GM21528 (cell line): Measurements from ENCODE around the gene AP1M1.

Experiments
- ATAC-seq: cut with Tn5 transposase; IDR thresholded peaks from one replicate; pipeline ENCODE4 v1.9.1; 2021; ENCODE audit warnings: mild to moderate bottlenecking, moderate library complexity; ENCODE audit not compliant: unreplicated experiment, low FRiP score

The AP1M1 gene

GRCh38 chr19:16185123-16185767 lies 12.5 kb upstream of the AP1M1 start, which contains the start of gene FAM32A:
TSS of gene FAM32A (plus strand) at chr19:16185410. CDS start at chr19:16185443, 33 bp downstream.
- peak; percentile 74 for ATAC-seq

GRCh38 chr19:16185768-16186123 lies 12.0 kb upstream of the AP1M1 start:
- ATAC-seq = peak; percentile 42

DNA sequence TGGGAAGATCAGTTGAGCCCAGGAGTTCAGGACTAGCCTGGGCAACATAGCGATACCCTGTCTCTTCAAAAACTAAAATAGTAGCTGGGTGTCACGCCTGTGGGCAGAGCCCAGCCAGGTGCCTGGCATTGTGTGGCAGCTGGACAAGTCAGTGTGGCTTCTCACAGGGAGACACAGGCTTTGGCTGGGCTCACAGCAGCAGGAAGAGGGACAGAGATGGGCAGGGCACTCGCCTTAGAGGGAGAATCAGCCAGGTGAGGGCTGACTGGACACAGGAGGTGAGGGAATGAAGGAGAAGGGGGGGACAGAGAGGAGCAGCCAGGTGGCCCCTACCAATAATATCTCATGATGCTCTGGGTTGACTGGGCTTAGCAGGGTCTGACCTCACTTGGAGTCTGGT lies 9.2 kb upstream of the AP1M1 start:
- no peak for ATAC-seq

- ATAC-seq = no peak
Observed at GRCh38 chr19:16190198-16190597, 7.5 kb upstream of the AP1M1 start.

- ATAC-seq = no peak
Observed at GRCh38 chr19:16190736-16191135, 7.0 kb upstream of the AP1M1 start.

- ATAC-seq = no peak
Observed at GRCh38 chr19:16191216-16191908, 6.3 kb upstream of the AP1M1 start.

DNA sequence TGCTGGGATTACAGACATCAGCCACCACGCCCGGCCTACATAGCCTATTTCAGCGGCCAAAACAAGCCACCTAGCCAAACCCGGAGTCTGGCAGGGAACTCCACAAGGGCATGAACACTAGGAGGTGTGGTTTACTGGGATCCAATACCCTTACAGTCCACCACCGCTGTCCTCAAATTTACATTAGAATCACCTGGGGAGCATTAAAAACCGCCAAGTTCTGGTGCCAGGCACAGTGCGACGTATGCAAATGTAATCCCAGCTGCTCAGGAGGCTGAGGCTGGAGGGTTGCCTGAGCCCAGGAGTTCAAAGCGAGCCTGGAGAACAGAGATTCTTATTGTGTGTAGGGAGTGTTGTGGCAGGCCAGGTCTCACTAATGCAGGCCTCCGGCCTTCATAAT lies 4.2 kb upstream of the AP1M1 start:
- no peak for ATAC-seq

DNA sequence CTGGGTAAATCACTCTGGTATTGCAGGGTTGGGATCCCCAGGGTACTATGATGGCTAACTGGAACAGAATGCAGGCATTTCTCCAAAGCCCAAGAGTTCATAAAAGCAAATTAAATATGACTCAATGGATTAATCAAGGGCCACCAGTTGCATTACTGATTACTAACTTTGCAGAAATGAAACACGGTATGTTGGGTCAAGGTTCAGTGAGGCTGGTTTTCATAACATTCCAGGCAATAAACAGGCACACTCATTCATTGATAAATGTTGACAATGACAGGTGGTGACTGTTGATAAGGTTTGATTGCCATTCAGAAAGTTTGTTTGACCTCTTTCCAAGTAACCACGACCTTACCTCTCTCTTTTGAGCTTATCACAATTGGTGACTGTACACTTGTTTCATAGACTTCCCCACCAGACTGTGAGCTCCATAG lies 506 bp upstream of the AP1M1 start:
- no peak for ATAC-seq

GRCh38 chr19:16198370-16198651 lies 600 bp downstream of the AP1M1 start:
- no peak for ATAC-seq

GRCh38 chr19:16199275-16199932 lies 1.7 kb downstream of the AP1M1 start:
- ATAC-seq = no peak

GRCh38 chr19:16200038-16201010 lies 2.6 kb downstream of the AP1M1 start:
- no peak for ATAC-seq

GRCh38 chr19:16201011-16201391 lies 3.3 kb downstream of the AP1M1 start:
- ATAC-seq = no peak

- ATAC-seq = no peak
Observed at GRCh38 chr19:16202320-16203255, 4.9 kb downstream of the AP1M1 start.

GRCh38 chr19:16203256-16204004 lies 5.7 kb downstream of the AP1M1 start:
- ATAC-seq = no peak

DNA sequence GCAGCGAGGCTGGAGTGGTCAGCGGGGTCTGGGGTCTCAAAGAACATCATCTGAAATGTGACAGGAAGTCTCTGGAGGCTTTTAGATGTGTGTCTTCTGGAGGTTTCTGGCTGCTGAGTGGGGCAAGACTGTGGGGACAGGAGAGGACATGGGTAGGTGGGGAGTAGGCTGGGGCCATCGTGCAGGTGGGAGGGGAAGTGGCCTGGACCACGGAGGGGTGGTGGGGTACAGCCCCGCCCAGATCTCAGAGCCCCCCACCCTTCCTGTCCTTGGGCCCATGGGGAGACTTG lies 6.2 kb downstream of the AP1M1 start:
- ATAC-seq = no peak

GRCh38 chr19:16205205-16206045 lies 7.7 kb downstream of the AP1M1 start:
- no peak for ATAC-seq

GRCh38 chr19:16206046-16206605 lies 8.4 kb downstream of the AP1M1 start:
- no peak for ATAC-seq

GRCh38 chr19:16206637-16207036 lies 8.9 kb downstream of the AP1M1 start:
- ATAC-seq = no peak
